Measurements from ENCODE around the gene GFRAL. TPM values are rescaled to one million over a fixed set of nuclear protein-coding genes. Genes with fewer than 3 reads are reported as not detected.

Gene GFRAL
- total and polyA plus RNA-seq, 12 donors = not detected

DNA sequence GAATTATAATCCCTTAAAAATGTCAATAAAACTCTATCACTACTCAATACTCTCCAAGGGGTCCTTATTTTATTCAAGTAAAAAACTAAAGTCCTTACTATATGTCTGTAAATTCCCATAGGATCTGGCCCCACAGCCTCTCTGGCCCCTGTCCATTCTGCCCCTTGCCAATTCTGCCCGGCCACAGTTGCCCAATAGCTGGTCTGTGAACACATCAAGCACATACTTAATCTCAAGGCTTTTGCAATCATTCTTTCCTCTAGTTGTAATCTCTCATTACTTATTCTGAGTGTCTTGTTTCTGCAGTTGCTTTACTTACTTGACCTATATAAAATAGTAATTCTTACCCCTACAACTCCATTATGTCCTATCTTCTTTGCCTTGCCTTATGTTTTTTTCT is 22.5 kb upstream of the GFRAL start:
- Histone ChIP-seq H3K4me3 (no peak overlapping the region), H3K4me1 (no peaks in the 10 kb centered on the region), H3K9me3 (peaks cover 0 to 16% (median 0%) of the 10 kb centered on the region in 11 donors), H3K27ac (no peak overlapping the region), H3K27me3 (no peaks in the 10 kb centered on the region), H3K36me3 (no peaks in the 10 kb centered on the region)
- DNase-seq = no peak
- WGBS, 2 donors = 77 to 80% methylated on average over 1 of the region's 1 CpG
- no peak for TF ChIP-seq CTCF (IDR thresholded peaks at IDR 0.05)
- intact Hi-C loops (cut with DNase I) = no loop called here
- ATAC-seq = no peak

DNA sequence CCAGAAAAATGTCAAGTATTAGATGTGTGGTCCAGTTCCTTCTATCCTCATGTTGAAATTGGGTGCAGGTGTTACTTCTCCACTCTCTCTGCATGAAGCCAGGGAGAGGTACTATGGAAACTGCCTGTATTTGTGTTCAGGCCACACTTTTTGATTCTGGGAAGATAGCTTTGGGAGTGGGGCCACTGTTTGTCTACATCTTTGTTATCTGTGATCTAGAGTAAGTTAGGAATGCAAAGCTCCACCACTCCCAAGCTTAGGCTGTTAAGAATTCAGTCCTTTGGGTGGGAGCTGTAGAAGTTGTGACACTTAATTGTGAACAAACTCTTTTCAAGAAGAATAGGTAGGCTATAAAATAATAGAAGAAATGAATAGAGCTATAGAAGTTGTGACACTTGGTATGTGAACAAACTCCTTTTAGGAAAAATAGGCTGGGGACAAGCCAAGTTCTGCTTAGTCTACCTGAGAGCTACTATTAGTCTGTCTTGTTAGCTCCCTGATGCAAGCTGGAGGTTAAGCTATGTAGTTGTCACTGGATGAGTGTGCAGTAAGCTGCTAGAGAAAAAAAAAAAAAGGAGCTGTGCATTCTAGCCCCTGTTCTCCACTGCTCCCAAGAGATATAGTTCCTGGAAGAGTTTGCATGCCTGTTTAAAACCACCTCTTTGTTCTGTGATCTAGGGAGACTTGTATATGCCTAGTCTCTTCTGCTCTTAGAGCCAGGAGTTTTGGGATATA is 7.1 kb upstream of the GFRAL start:
- H3K27me3 ChIP-seq = no peaks in the 10 kb centered on the region
- no peak overlapping the region for H3K4me3 ChIP-seq
- H3K4me1 ChIP-seq = no peaks in the 10 kb centered on the region
- peaks cover 0 to 33% (median 0%) of the 10 kb centered on the region in 11 donors for H3K9me3 ChIP-seq
- TF ChIP-seq CTCF (IDR thresholded peaks at IDR 0.05) = no peak
- no peak overlapping the region for H3K27ac ChIP-seq
- intact Hi-C loops (cut with DNase I) = no loop called here
- DNase-seq (no peak), ATAC-seq (no peak)
- H3K36me3 ChIP-seq = no peaks in the 10 kb centered on the region

- WGBS, 2 donors = 38 to 62% methylated on average over 2 of the region's 2 CpGs
- Histone ChIP-seq H3K27me3 (no peaks in the 10 kb centered on the region), H3K36me3 (no peaks in the 10 kb centered on the region), H3K9me3 (peaks cover 0 to 33% (median 0%) of the 10 kb centered on the region in 11 donors), H3K4me3 (no peak overlapping the region), H3K4me1 (no peaks in the 10 kb centered on the region), H3K27ac (no peak overlapping the region)
- intact Hi-C loops (cut with DNase I) = no loop called here
- no peak for TF ChIP-seq CTCF (IDR thresholded peaks at IDR 0.05)
- DNase-seq (no peak), ATAC-seq (no peak)
These were observed 6.6 kb upstream of the GFRAL start for GRCh38 chr6:55320696-55321086.

- Histone ChIP-seq H3K36me3 (no peaks in the 10 kb centered on the region), H3K9me3 (peaks cover 0 to 10% (median 0%) of the 10 kb centered on the region in 11 donors), H3K27ac (no peak overlapping the region), H3K27me3 (no peaks in the 10 kb centered on the region), H3K4me3 (no peak overlapping the region), H3K4me1 (no peaks in the 10 kb centered on the region)
- intact Hi-C loops (cut with DNase I) = no loop called here
- ATAC-seq = no peak
- no peak for DNase-seq
- 70 to 71% methylated on average over 2 of the region's 2 CpGs for WGBS, 2 donors
- no peak for TF ChIP-seq CTCF (IDR thresholded peaks at IDR 0.05)
These were observed 49.9 kb downstream of the GFRAL start for GRCh38 chr6:55377150-55377549.
